Upper lobe of left lung (tissue), 6 donors: ENCODE results near the gene POC5. TPM values are rescaled to one million over a fixed set of nuclear protein-coding genes. Genes with fewer than 3 reads are reported as not detected.

ENCODE experiments used
- ATAC-seq, 2 donors: fragments of 200-7000 bp; cut with Tn5 transposase; one replicate each; pipeline ENCODE4 v1.9.1; 2022; ENCODE audit warnings: mild to moderate bottlenecking in 2 of 2, moderate library complexity in 2 of 2; ENCODE audit not compliant: low FRiP score in 2 of 2
- DNase-seq, 2 donors: peaks; one replicate each; pipeline ENCODE4 v3.0.0-alpha.2; 2019 to 2020
- H3K27ac ChIP-seq, 4 donors: fragments of 200-600 bp; sonication (generic); one replicate each; pipeline ENCODE4 v1.5.1; 2016 to 2019
- H3K27me3 ChIP-seq, 4 donors: fragments of 200-600 bp; sonication (generic); one replicate each; pipeline ENCODE4 v1.5.1; 2017 to 2019
- H3K36me3 ChIP-seq, 4 donors: fragments of 200-600 bp; sonication (generic); one replicate each; pipeline ENCODE4 v1.5.1; 2016 to 2019
- H3K4me1 ChIP-seq, 4 donors: fragments of 200-600 bp; sonication (generic); one replicate each; pipeline ENCODE4 v1.5.1; 2018 to 2019
- H3K4me3 ChIP-seq, 4 donors: fragments of 200-600 bp; sonication (generic); one replicate each; pipeline ENCODE4 v1.5.1; 2017 to 2019; ENCODE audit warnings: mild to moderate bottlenecking in 2 of 4, moderate library complexity in 1 of 4
- H3K9me3 ChIP-seq, 4 donors: fragments of 200-600 bp; sonication (generic); one replicate each; pipeline ENCODE4 v1.5.1; 2018 to 2019
- CTCF ChIP-seq, 6 experiments: fragments of 450-650 bp in 4 of 6; fragments of 200-600 bp in 2 of 6; sonication (generic) in 2 of 6; IDR thresholded peaks; one replicate each; pipeline ENCODE4 v1.5.1; 2016 to 2019; ENCODE audit warnings: antibody characterized with exemption in 6 of 6
- EP300 ChIP-seq, 4 donors: sonication (generic); formaldehyde crosslinking; IDR thresholded peaks; one replicate each; pipeline ENCODE4 v1.5.1; 2017; ENCODE audit warnings: antibody characterized with exemption in 4 of 4, control low read depth in 2 of 4
- POLR2A ChIP-seq, 4 donors: fragments of 450-650 bp; IDR thresholded peaks; one replicate each; pipeline ENCODE4 v1.5.1; 2016 to 2017; ENCODE audit warnings: antibody characterized with exemption in 4 of 4, mild to moderate bottlenecking in 2 of 4
- POLR2AphosphoS5 ChIP-seq, 2 donors: sonication (generic); formaldehyde crosslinking; IDR thresholded peaks; one replicate each; pipeline ENCODE4 v1.5.1; 2017; ENCODE audit warnings: antibody characterized with exemption in 2 of 2
- WGBS, 2 donors: methylation state at CpG; one replicate each; pipeline ENCODE4 v1.1.5; 2017 to 2018; 5-methylcytosine and 5-hydroxymethylcytosine counted together
- total RNA-seq, 6 donors: library from RNA; depleted of rRNA in 4 of 6; stranded (reverse); fragments of >200 nt in 4 of 6; gene quantifications; one replicate each; pipeline versions ENCODE4 v1.1.0 to v1.2.1, GENCODE V29; 2016 to 2021
- donor health status: DM: no; HTN: no; CAD: no; lungs with moderate emphysema.
- donor health status: DM: no; HTN: yes; CAD: no; lungs with severe emphysema.

The POC5 gene
- total RNA-seq, 6 donors from 2014 or later: 8.9 to 46.2 (median 12.2) TPM

GRCh38 chr5:75653521-75653920 lies 63.7 kb downstream of the POC5 start:
- DNase-seq (no peak), ATAC-seq (no peak)
- Histone ChIP-seq H3K27me3 (no peaks in the 10 kb centered on the region), H3K27ac (no peak overlapping the region), H3K36me3 (no peaks in the 10 kb centered on the region), H3K4me3 (no peak overlapping the region), H3K4me1 (no peaks in the 10 kb centered on the region), H3K9me3 (no peaks in the 10 kb centered on the region)
- whole genome bisulfite sequencing, 2 donors: 58 to 70% methylated on average over 2 of the region's 2 CpGs
- no peak for TF ChIP-seq CTCF (IDR thresholded peaks at IDR 0.05)
- TF ChIP-seq EP300 (IDR thresholded peaks at IDR 0.05): no peak
- no peak for TF ChIP-seq POLR2AphosphoS5 (IDR thresholded peaks at IDR 0.05)
- TF ChIP-seq POLR2A (IDR thresholded peaks at IDR 0.05): no peak

- Histone ChIP-seq H3K4me1 (no peaks in the 10 kb centered on the region), H3K27me3 (no peaks in the 10 kb centered on the region), H3K4me3 (no peak overlapping the region), H3K9me3 (no peaks in the 10 kb centered on the region), H3K27ac (no peak overlapping the region), H3K36me3 (no peaks in the 10 kb centered on the region)
- ATAC-seq (no peak), DNase-seq (no peak)
- TF ChIP-seq CTCF (IDR thresholded peaks at IDR 0.05): no peak
- TF ChIP-seq EP300 (IDR thresholded peaks at IDR 0.05): no peak
- TF ChIP-seq POLR2A (IDR thresholded peaks at IDR 0.05): no peak
- TF ChIP-seq POLR2AphosphoS5 (IDR thresholded peaks at IDR 0.05): no peak
- 89 to 93% methylated on average over 4 of the region's 4 CpGs for WGBS, 2 donors
Observed at GRCh38 chr5:75651575-75652238, 65.5 kb downstream of the POC5 start.

- TF ChIP-seq CTCF (IDR thresholded peaks at IDR 0.05) (no peak), POLR2A (IDR thresholded peaks at IDR 0.05) (no peak), POLR2AphosphoS5 (IDR thresholded peaks at IDR 0.05) (no peak)
- no peaks in the 10 kb centered on the region for H3K36me3 ChIP-seq
- 75 to 85% methylated on average over 2 of the region's 2 CpGs for WGBS, 2 donors
- no peaks in the 10 kb centered on the region for H3K4me1 ChIP-seq
- no peak overlapping the region for H3K4me3 ChIP-seq
- DNase-seq (no peak), ATAC-seq (no peak)
- no peaks in the 10 kb centered on the region for H3K27me3 ChIP-seq
- no peaks in the 10 kb centered on the region for H3K9me3 ChIP-seq
- H3K27ac ChIP-seq: no peak overlapping the region
Observed at GRCh38 chr5:75648712-75649111, 68.5 kb downstream of the POC5 start.

- ATAC-seq: no peak
- Histone ChIP-seq H3K27ac (no peak overlapping the region), H3K36me3 (no peaks in the 10 kb centered on the region), H3K9me3 (no peaks in the 10 kb centered on the region), H3K27me3 (no peaks in the 10 kb centered on the region), H3K4me1 (no peaks in the 10 kb centered on the region), H3K4me3 (no peak overlapping the region)
- TF ChIP-seq CTCF (IDR thresholded peaks at IDR 0.05): no peak
- whole genome bisulfite sequencing, 2 donors: 64 to 68% methylated on average over 2 of the region's 2 CpGs
- DNase-seq: no peak
Observed at GRCh38 chr5:75640826-75641225, 76.4 kb downstream of the POC5 start.

- Histone ChIP-seq H3K27ac (no peak overlapping the region), H3K27me3 (no peaks in the 10 kb centered on the region), H3K9me3 (no peaks in the 10 kb centered on the region), H3K4me3 (no peak overlapping the region), H3K4me1 (no peaks in the 10 kb centered on the region), H3K36me3 (no peaks in the 10 kb centered on the region)
- DNase-seq (no peak), ATAC-seq (no peak)
- TF ChIP-seq POLR2AphosphoS5 (IDR thresholded peaks at IDR 0.05): no peak
- no peak for TF ChIP-seq POLR2A (IDR thresholded peaks at IDR 0.05)
- TF ChIP-seq CTCF (IDR thresholded peaks at IDR 0.05): no peak
- no peak for TF ChIP-seq EP300 (IDR thresholded peaks at IDR 0.05)
Observed at GRCh38 chr5:75640395-75640794, 76.8 kb downstream of the POC5 start.
